COLO668 (cell line): ENCODE results near the gene IL7R.
"Not testable (repeated sequence)": the region's sequence is repeated elsewhere in the genome, so short reads cannot be mapped to it uniquely, and the experiment has no call there.

Experiments used
- DNase-seq: peaks from one replicate; lab custom pipeline; 2025; ENCODE audit not compliant: unreplicated experiment; lab: John Stamatoyannopoulos, UW

Gene IL7R

DNA sequence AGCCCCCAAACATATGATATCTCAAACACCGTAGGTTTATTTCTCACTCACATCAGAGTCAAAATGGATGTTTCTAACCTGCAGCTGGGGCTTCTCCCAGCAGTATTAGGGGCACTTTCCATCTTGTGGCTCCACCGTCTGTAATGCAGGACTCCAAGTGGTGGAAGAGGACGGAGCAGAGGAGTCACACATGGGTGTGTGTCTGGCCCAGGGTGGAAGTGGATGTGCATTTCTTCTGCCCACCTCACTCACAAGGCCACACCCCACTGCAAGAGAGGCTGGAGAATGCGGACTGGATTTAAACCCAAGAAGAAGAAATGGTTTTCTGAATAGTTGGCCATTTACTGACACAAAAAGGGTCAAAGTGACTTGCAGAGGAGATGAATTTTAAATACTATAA, 13.9 kb downstream of the IL7R start:
- DNase-seq, result no peak

- no peak for DNase-seq
Measured at GRCh38 chr5:35876454-35876853, 19.8 kb downstream of the IL7R start.

DNA sequence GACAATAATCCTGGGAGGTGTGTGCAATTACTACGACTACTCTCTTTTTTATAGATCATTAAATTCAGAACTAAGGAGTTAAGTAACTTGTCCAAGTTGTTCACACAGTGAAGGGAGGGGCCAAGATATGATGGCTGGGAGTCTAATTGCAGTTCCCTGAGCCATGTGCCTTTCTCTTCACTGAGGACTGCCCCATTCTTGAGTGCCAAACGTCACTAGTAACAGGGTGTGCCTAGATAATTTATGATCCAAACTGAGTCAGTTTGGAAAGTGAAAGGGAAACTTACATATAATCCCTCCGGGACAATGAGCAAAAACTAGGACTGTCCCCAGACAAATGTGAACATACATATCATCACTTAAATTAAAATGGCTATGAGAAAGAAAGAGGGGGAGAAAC, 20.2 kb downstream of the IL7R start:
- no peak for DNase-seq

DNA sequence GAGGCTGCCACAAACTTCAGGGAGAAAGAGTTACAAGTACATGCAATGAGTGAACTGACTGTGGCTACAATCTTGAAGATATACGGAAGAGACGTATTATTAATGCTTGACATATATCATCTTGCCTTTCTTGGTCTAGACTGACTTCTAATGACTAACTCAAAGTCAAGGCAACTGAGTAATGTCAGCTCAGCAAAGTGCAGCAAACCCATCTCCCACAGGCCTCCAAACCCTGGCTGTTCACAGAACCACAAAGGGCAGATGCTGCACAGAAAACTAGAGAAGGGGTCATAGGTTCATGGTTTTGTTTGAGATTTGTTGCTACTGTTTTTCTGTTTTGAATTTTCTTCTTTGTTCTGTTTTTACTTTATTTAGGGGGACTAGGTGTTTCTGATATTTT, 21.0 kb downstream of the IL7R start:
- DNase-seq, result no peak

- DNase-seq, result no peak
Measured at GRCh38 chr5:35878079-35878478, 21.4 kb downstream of the IL7R start.

DNA sequence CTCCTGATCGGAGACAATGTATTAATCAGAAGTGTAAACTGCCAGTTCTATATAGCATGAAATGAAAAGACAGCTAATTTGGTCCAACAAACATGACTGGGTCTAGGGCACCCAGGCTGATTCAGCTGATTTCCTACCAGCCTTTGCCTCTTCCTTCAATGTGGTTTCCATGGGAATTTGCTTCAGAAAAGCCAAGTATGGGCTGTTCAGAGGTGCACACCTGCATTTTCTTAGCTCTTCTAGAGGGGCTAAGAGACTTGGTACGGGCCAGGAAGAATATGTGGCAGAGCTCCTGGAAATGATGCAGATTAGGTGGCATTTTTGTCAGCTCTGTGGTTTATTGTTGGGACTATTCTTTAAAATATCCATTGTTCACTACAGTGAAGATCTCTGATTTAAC, 22.4 kb downstream of the IL7R start:
- DNase-seq, result no peak

GRCh38 chr5:35879649-35880048, 23.0 kb downstream of the IL7R start:
- no peak for DNase-seq

GRCh38 chr5:35880156-35880555, 23.5 kb downstream of the IL7R start:
- DNase-seq, result no peak

GRCh38 chr5:35881758-35882157, 25.1 kb downstream of the IL7R start:
- no peak for DNase-seq

DNA sequence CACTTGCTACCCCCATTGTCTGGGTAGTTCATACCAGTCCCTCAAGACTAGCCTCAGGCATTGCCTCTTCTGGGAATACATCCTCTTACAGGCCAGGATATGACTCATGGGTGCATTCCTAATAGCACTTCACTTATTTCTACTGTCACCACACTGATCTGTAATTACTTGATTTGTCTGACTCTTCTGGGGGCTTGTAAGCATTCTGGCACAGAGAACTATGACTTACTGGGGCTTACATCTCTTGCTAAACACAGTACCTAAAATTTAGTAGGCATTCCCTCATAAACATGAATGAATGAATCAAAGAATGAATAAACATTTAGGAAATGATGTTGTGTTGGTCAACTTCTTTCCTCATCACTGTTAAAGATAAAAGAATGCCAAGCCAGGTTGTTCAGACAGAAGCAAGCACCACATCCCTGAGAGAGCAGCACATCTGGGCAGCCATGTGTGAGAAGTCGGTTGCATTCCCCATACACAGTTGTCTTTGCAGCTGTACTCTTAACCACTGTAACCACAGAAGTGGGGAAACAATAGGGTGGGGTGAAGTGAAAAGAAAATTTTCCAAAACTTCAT, 27.6 kb downstream of the IL7R start:
- no peak for DNase-seq

DNA sequence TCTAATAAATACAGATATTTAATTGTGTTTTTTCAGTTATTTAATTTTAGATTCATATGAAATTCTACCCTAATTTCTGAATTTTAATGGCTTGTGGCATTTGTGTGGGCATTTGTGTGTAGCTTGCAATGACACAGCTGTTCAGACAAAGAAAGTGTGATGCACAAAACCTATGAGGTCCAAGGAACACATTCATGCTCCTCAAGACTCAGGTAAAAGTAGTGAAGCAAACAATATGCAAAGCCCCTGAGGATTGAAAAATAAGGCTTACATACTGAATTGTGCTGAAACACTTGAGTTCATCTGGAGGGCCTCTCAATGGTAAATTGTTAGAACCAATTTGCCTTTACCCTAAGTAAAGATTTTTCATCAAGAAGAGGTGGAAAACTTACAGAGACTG, 28.1 kb downstream of the IL7R start:
- no peak for DNase-seq

DNA sequence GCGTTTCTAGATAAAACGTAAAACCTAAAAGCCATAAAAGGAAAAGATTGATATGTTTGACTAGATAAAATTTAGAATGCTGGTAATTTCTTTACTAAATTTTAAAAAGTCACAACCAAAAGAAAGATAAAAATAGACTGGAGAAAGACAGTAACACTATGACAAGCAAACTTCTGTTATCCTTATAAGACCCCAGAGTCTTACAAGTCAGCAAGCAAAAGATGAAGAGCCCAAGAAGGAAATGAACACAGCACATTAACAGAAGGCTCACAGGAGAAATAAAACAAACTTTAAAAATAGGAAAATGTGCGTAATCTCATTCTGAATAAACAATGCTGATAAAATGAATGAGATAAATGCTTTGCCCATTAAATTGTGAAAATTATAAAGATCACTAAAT, 29.7 kb downstream of the IL7R start:
- no peak for DNase-seq

DNA sequence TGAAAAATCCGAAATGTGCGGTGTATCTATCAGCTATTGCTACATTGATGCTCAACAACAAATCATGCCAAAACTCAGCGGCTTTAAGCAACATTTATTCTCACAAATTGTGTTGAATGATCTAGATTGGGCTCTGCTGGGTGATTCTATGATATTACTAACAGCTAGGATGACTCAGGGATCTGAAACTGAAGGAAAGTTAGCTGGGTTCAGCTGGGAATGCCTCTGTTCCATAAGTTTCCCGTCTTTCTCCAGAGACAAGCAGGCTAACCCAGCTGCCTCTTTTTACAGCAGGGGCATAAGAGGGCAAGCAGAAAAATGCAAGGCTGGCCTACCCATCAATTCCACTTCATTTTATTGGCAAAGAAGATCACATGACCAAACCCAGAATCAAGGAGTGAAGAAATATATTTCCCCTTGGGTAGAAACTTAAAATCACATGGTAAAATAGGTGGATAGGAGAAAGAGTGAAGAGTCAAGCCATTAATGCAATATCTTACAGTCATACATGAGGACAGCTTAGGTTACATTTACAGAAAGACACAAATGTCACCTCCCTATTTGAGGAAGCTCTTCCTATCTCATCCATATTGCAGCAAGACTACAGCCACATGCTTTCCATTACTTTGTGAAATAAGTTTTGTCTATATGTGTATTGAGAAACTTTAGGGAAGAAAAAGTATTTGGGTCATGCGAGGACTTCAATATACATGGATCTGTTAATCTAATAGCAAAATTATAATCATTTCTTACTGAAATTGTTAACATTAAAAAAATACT, 30.8 kb downstream of the IL7R start:
- no peak for DNase-seq

- DNase-seq, result no peak
Measured at GRCh38 chr5:35890021-35891020, 33.6 kb downstream of the IL7R start.

- DNase-seq, result not testable (repeated sequence)
Measured at GRCh38 chr5:35892799-35893198, 36.1 kb downstream of the IL7R start.

DNA sequence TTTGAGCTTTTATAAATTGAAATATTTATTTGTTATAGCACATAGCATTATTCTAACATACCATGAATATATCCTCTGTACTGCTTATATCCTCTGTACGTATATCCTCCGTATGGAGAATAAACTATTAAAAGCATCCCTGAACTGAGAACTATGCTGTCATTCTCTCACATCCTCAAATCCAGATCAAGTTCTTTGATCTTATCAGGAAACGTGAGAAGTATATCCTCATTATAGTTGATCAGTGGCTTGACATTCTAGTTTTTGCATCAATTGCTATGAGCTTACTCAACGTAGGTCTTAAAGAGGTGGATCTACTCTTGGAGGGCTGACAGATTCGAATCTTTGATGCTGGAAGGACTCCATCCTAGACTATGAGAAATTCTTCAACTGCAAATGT, 37.4 kb downstream of the IL7R start:
- no peak for DNase-seq

DNA sequence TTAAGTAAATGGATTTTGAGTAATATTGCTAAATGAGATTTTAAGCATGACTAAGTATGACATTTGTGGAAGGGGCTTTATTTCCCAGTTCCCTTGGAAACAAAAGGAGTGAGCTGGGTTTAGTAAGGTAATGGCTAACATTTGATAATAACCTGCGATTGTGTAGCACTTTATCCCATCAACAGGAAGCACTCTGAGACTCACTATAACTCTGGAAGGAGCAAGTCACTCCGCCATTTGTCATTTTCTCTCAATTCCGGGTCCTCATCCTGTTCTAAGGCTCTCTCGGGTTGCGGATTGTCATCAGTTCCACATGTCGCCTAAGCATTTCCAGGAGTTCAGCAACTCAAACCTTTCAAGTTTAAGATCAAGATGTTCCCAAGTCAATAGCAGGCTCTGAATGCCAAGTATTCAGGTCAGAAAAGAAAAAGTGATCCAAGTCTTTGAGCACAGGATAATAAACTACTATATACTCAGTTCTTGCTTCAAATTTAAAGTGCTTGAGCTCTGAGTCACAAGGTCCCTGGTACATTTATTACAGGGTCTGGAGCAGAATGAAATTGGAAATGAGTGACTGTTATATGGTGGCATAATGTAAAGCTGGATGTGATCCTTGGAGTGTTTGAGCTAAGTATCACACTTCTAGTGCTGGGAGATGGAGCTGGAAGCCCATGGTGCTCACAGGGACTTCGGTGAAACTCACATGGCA, 42.4 kb downstream of the IL7R start:
- no peak for DNase-seq

DNA sequence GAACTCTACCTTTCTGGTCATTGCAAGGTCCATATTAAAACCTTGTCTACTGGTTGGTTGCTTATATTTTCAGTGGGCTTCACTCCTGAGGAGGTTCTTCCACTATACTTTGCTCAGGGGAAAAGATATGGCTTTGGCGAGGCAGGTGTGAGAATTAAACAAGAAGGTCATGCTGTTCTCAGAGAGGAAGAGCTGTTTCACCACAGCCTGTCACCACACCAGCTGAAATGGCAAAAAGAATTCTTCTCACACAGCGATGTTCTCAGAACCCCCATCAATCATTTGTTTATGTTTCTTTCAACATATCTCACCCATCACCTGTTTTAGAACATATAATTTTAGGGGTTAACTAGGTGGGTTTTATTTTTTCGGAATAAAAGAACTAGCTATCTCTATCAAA, 43.1 kb downstream of the IL7R start:
- DNase-seq, result no peak

DNA sequence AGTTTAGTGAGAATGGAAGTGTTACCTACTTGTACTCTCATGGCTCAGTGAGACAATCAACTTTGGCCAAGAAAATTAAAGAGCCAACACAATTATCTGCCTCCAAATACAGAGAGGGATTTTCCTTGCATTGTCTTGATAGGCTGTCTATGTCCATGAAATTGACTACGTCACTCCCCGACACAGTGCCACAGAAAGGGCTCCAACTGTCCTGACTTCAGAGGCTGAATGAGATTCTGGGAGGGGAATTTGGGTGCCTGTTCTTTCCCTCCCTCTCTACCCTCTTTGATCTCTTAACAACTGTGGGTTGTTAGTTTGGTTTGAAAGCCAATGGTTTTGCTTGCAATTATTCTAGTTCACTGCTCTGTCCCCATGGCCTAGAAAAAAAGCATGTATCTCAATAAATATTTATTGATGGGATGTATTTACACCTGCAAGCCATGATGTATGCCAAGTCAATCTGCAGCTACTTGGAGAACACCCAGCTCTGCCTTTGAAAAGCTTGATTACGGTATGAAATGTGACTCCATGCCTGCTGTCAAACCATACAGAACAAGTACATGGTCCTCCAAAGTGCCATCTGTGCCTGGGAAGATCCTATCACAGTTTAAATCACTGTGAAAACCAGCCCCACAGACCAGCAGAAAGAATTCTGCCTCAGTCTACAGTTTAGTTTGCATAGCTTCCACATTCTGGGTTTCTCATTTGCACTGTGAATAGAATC, 44.4 kb downstream of the IL7R start:
- no peak for DNase-seq

DNA sequence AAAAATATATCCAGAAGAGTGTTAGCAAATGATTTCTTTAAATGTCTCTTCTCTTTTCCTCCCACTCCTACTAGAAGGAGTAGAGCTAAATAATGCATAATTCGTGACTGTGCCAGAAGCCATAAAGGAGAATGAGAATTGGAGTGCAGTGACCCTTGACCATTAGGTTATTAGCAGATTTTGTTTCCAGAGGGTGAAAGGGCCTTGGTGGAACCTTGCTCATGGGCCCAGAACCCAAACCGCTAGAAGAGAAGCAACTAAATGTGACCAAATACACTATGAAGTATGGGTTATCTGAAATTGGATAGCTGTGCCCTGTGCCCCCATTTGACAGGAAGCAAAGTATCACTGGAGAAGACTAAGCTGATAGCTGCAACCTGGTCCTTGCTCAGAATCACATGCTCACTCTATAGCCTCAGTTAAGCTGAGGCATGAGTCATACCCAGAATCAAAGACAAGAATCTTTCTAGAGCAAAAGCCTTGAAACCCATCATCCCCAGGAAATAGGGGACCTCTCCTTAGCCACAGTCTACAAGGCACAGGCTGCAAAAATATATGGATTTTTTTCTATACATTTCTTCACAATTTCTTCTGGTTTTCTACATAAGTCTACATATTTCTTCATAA, 45.5 kb downstream of the IL7R start:
- DNase-seq, result no peak
